ENCODE results near the gene TTN. TPM values are rescaled to one million over a fixed set of nuclear protein-coding genes. Genes with fewer than 3 reads are reported as not detected.

Gene TTN
- total RNA-seq, 1 experiment from 2014 or later: under 0.01 TPM

GRCh38 chr2:178836807-178837206 is 29.6 kb upstream of the TTN start:
- Histone ChIP-seq H3K4me1 (ENCODE audit: low read length) (no peaks in the 10 kb centered on the region), H3K36me3 (ENCODE audit: insufficient read depth, low read length) (no peaks in the 10 kb centered on the region), H2AFZ (ENCODE audit: low read length) (no peak overlapping the region), H3K4me3 (ENCODE audit: low read length) (no peak overlapping the region), H3K9me3 (ENCODE audit: low read length) (no peaks in the 10 kb centered on the region), H4K20me1 (ENCODE audit: insufficient read depth, low read depth, low read length) (no peaks in the 10 kb centered on the region), H3K4me2 (ENCODE audit: low read depth, low read length, poor library complexity, severe bottlenecking) (no peak overlapping the region), H3K9me2 (replicated peaks; ENCODE audit: insufficient read depth, low read length) (no peaks in the 10 kb centered on the region), H3K27ac (ENCODE audit: low read length) (no peak overlapping the region), H3K27me3 (ENCODE audit: low read length) (no peaks in the 10 kb centered on the region), H3K79me2 (ENCODE audit: low read length) (no peaks in the 10 kb centered on the region), H3K9ac (ENCODE audit: low read length) (no peak overlapping the region)
- no peak for DNase-seq

GRCh38 chr2:178834086-178834485 is 26.9 kb upstream of the TTN start:
- Histone ChIP-seq H4K20me1 (ENCODE audit: insufficient read depth, low read depth, low read length) (no peaks in the 10 kb centered on the region), H3K4me2 (ENCODE audit: low read depth, low read length, poor library complexity, severe bottlenecking) (no peak overlapping the region), H3K36me3 (ENCODE audit: insufficient read depth, low read length) (no peaks in the 10 kb centered on the region), H3K4me1 (ENCODE audit: low read length) (no peaks in the 10 kb centered on the region), H3K27me3 (ENCODE audit: low read length) (no peaks in the 10 kb centered on the region), H3K79me2 (ENCODE audit: low read length) (no peaks in the 10 kb centered on the region), H3K27ac (ENCODE audit: low read length) (no peak overlapping the region), H3K9ac (ENCODE audit: low read length) (no peak overlapping the region), H3K9me2 (replicated peaks; ENCODE audit: insufficient read depth, low read length) (no peaks in the 10 kb centered on the region), H3K4me3 (ENCODE audit: low read length) (no peak overlapping the region), H3K9me3 (ENCODE audit: low read length) (no peaks in the 10 kb centered on the region), H2AFZ (ENCODE audit: low read length) (no peak overlapping the region)
- no peak for DNase-seq

GRCh38 chr2:178833382-178833781 is 26.2 kb upstream of the TTN start:
- H3K27ac ChIP-seq (ENCODE audit: low read length): no peak overlapping the region
- H3K4me1 ChIP-seq (ENCODE audit: low read length): no peaks in the 10 kb centered on the region
- H3K9ac ChIP-seq (ENCODE audit: low read length): no peak overlapping the region
- no peak for DNase-seq
- no peaks in the 10 kb centered on the region for H3K79me2 ChIP-seq (ENCODE audit: low read length)
- no peak overlapping the region for H3K4me3 ChIP-seq (ENCODE audit: low read length)
- no peaks in the 10 kb centered on the region for H3K36me3 ChIP-seq (ENCODE audit: insufficient read depth, low read length)
- H3K9me2 ChIP-seq (replicated peaks; ENCODE audit: insufficient read depth, low read length): no peaks in the 10 kb centered on the region
- H2AFZ ChIP-seq (ENCODE audit: low read length): no peak overlapping the region
- no peaks in the 10 kb centered on the region for H4K20me1 ChIP-seq (ENCODE audit: insufficient read depth, low read depth, low read length)
- H3K9me3 ChIP-seq (ENCODE audit: low read length): no peaks in the 10 kb centered on the region
- no peak overlapping the region for H3K4me2 ChIP-seq (ENCODE audit: low read depth, low read length, poor library complexity, severe bottlenecking)
- H3K27me3 ChIP-seq (ENCODE audit: low read length): no peaks in the 10 kb centered on the region

- Histone ChIP-seq H3K9me2 (replicated peaks; ENCODE audit: insufficient read depth, low read length) (no peaks in the 10 kb centered on the region), H3K9me3 (ENCODE audit: low read length) (no peaks in the 10 kb centered on the region), H3K4me1 (ENCODE audit: low read length) (no peaks in the 10 kb centered on the region), H4K20me1 (ENCODE audit: insufficient read depth, low read depth, low read length) (no peaks in the 10 kb centered on the region), H3K36me3 (ENCODE audit: insufficient read depth, low read length) (no peaks in the 10 kb centered on the region), H3K4me2 (ENCODE audit: low read depth, low read length, poor library complexity, severe bottlenecking) (no peak overlapping the region), H3K4me3 (ENCODE audit: low read length) (no peak overlapping the region), H3K9ac (ENCODE audit: low read length) (no peak overlapping the region), H3K27me3 (ENCODE audit: low read length) (no peaks in the 10 kb centered on the region), H3K27ac (ENCODE audit: low read length) (no peak overlapping the region), H2AFZ (ENCODE audit: low read length) (no peak overlapping the region), H3K79me2 (ENCODE audit: low read length) (no peaks in the 10 kb centered on the region)
- no peak for DNase-seq
Measured at GRCh38 chr2:178830451-178830850, 23.2 kb upstream of the TTN start.

- Histone ChIP-seq H3K27ac (ENCODE audit: low read length) (no peak overlapping the region), H3K9ac (ENCODE audit: low read length) (no peak overlapping the region), H4K20me1 (ENCODE audit: insufficient read depth, low read depth, low read length) (no peaks in the 10 kb centered on the region), H3K4me3 (ENCODE audit: low read length) (no peak overlapping the region), H3K79me2 (ENCODE audit: low read length) (no peaks in the 10 kb centered on the region), H3K4me2 (ENCODE audit: low read depth, low read length, poor library complexity, severe bottlenecking) (no peak overlapping the region), H3K4me1 (ENCODE audit: low read length) (no peaks in the 10 kb centered on the region), H2AFZ (ENCODE audit: low read length) (no peak overlapping the region), H3K27me3 (ENCODE audit: low read length) (no peaks in the 10 kb centered on the region), H3K9me2 (replicated peaks; ENCODE audit: insufficient read depth, low read length) (no peaks in the 10 kb centered on the region), H3K9me3 (ENCODE audit: low read length) (no peaks in the 10 kb centered on the region), H3K36me3 (ENCODE audit: insufficient read depth, low read length) (no peaks in the 10 kb centered on the region)
- DNase-seq: no peak
Measured at GRCh38 chr2:178829981-178830380, 22.8 kb upstream of the TTN start.

- Histone ChIP-seq H3K9me2 (replicated peaks; ENCODE audit: insufficient read depth, low read length) (no peaks in the 10 kb centered on the region), H4K20me1 (ENCODE audit: insufficient read depth, low read depth, low read length) (no peaks in the 10 kb centered on the region), H3K36me3 (ENCODE audit: insufficient read depth, low read length) (no peaks in the 10 kb centered on the region), H3K4me3 (ENCODE audit: low read length) (no peak overlapping the region), H3K9ac (ENCODE audit: low read length) (no peak overlapping the region), H3K27ac (ENCODE audit: low read length) (no peak overlapping the region), H3K79me2 (ENCODE audit: low read length) (no peaks in the 10 kb centered on the region), H3K9me3 (ENCODE audit: low read length) (no peaks in the 10 kb centered on the region), H3K27me3 (ENCODE audit: low read length) (no peaks in the 10 kb centered on the region), H3K4me1 (ENCODE audit: low read length) (no peaks in the 10 kb centered on the region), H3K4me2 (ENCODE audit: low read depth, low read length, poor library complexity, severe bottlenecking) (no peak overlapping the region), H2AFZ (ENCODE audit: low read length) (no peak overlapping the region)
- DNase-seq: no peak
Measured at GRCh38 chr2:178829299-178829960, 22.2 kb upstream of the TTN start.

- no peak overlapping the region for H3K27ac ChIP-seq (ENCODE audit: low read length)
- no peak overlapping the region for H3K4me3 ChIP-seq (ENCODE audit: low read length)
- no peaks in the 10 kb centered on the region for H3K4me1 ChIP-seq (ENCODE audit: low read length)
- no peaks in the 10 kb centered on the region for H3K79me2 ChIP-seq (ENCODE audit: low read length)
- no peaks in the 10 kb centered on the region for H3K36me3 ChIP-seq (ENCODE audit: insufficient read depth, low read length)
- no peak for DNase-seq
- no peak overlapping the region for H3K9ac ChIP-seq (ENCODE audit: low read length)
- H4K20me1 ChIP-seq (ENCODE audit: insufficient read depth, low read depth, low read length): no peaks in the 10 kb centered on the region
- H3K4me2 ChIP-seq (ENCODE audit: low read depth, low read length, poor library complexity, severe bottlenecking): no peak overlapping the region
- H3K27me3 ChIP-seq (ENCODE audit: low read length): no peaks in the 10 kb centered on the region
- no peaks in the 10 kb centered on the region for H3K9me3 ChIP-seq (ENCODE audit: low read length)
- no peak overlapping the region for H2AFZ ChIP-seq (ENCODE audit: low read length)
- no peaks in the 10 kb centered on the region for H3K9me2 ChIP-seq (replicated peaks; ENCODE audit: insufficient read depth, low read length)
Measured at GRCh38 chr2:178828486-178828881, 21.3 kb upstream of the TTN start.

DNA sequence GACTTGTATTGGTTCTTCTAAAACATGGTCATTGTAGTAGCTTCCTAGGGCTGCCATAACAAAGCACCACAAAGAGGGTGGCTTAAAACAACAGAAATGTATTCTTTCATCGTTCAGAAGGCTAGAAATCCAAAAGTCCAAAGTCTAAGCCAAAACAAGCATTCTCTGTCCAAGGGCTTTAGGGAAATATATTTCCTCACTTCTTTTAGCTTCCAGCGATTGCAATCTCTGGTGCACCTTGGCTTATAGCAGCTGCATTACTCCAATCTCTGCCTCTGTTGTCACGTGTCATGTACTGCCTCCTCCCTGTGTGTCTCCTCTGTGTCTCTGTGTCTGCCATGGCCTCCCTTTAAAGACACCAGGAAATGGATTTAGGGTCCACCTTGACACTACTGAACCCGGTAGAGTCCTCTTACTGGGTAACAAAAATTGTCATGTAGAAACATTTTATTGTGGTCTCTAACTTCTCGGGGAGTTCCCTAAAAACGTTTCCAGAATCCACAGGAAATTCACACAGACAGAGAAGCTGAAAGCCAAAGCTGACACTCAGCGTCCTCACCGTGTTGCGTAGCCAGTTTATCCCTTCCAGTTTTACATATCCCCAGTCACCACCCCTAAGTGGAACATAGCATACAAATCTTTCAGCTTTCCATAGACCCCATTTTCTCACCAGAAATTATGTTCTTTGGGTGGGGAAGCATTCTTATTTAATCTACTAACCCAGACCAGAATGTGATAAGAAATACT is 20.7 kb upstream of the TTN start:
- no peaks in the 10 kb centered on the region for H3K27me3 ChIP-seq (ENCODE audit: low read length)
- no peak for DNase-seq
- H3K4me2 ChIP-seq (ENCODE audit: low read depth, low read length, poor library complexity, severe bottlenecking): no peak overlapping the region
- no peaks in the 10 kb centered on the region for H3K4me1 ChIP-seq (ENCODE audit: low read length)
- no peaks in the 10 kb centered on the region for H3K9me2 ChIP-seq (replicated peaks; ENCODE audit: insufficient read depth, low read length)
- no peak overlapping the region for H3K9ac ChIP-seq (ENCODE audit: low read length)
- no peak overlapping the region for H2AFZ ChIP-seq (ENCODE audit: low read length)
- H3K4me3 ChIP-seq (ENCODE audit: low read length): no peak overlapping the region
- no peaks in the 10 kb centered on the region for H3K79me2 ChIP-seq (ENCODE audit: low read length)
- H3K27ac ChIP-seq (ENCODE audit: low read length): no peak overlapping the region
- H4K20me1 ChIP-seq (ENCODE audit: insufficient read depth, low read depth, low read length): no peaks in the 10 kb centered on the region
- H3K36me3 ChIP-seq (ENCODE audit: insufficient read depth, low read length): no peaks in the 10 kb centered on the region
- no peaks in the 10 kb centered on the region for H3K9me3 ChIP-seq (ENCODE audit: low read length)
